CD8-positive, alpha-beta memory T cell (primary cell): ENCODE results near the gene PLEKHG2. TPM values are rescaled to one million over a fixed set of nuclear protein-coding genes. Genes with fewer than 3 reads are reported as not detected.
"Not testable (repeated sequence)": the region's sequence is repeated elsewhere in the genome, so short reads cannot be mapped to it uniquely, and the experiment has no call there.

Experiments used
- CTCF ChIA-PET: fragments of 350-600 bp; sonication (Branson Sonifier 250); formaldehyde crosslinking; loops from one replicate; lab custom pipeline; 2021; ENCODE audit warnings: antibody characterized with exemption; lab: Charles Lee
- POLR2A ChIA-PET: fragments of 350-600 bp; sonication (Branson Sonifier 250); formaldehyde crosslinking; loops from one replicate; lab custom pipeline; 2021; ENCODE audit warnings: antibody characterized with exemption; lab: Charles Lee
- DNase-seq, 5 donors: peaks; one replicate each; pipeline versions ENCODE4 v3.0.0 to v3.0.0-alpha.2; 2020 to 2022; ENCODE audit warnings: mixed read lengths in 1 of 5
- H3K27ac ChIP-seq: one replicate; pipeline ENCODE4 v1.7.0; 2013; ENCODE audit warnings: low read depth, mild to moderate bottlenecking, low read length, moderate library complexity
- H3K27me3 ChIP-seq: 2 replicates; pipeline ENCODE4 v1.7.0; 2013; ENCODE audit warnings: low read length, mild to moderate bottlenecking; ENCODE audit not compliant: insufficient read depth, poor library complexity, severe bottlenecking
- H3K36me3 ChIP-seq: 2 replicates; pipeline ENCODE4 v1.7.0; 2013; ENCODE audit warnings: mild to moderate bottlenecking, low read length, moderate library complexity; ENCODE audit not compliant: insufficient read depth
- H3K4me1 ChIP-seq: 2 replicates; pipeline ENCODE4 v1.7.0; 2013; ENCODE audit warnings: mild to moderate bottlenecking, low read length, moderate library complexity; ENCODE audit not compliant: insufficient read depth
- H3K4me3 ChIP-seq: 2 replicates; pipeline ENCODE4 v1.7.0; 2013; ENCODE audit warnings: mild to moderate bottlenecking, low read length
- H3K9me3 ChIP-seq: 2 replicates; pipeline ENCODE4 v1.7.0; 2013; ENCODE audit warnings: mild to moderate bottlenecking, low read length
- H3K27ac Mint-ChIP-seq, 8 donors: one replicate each; pipeline ENCODE4 v1.8.0; 2020 to 2021; ENCODE audit warnings: mixed read lengths in 8 of 8, mild to moderate bottlenecking in 6 of 8, inconsistent platforms in 3 of 8, moderate library complexity in 3 of 8
- H3K27me3 Mint-ChIP-seq, 2 donors: one replicate each; pipeline ENCODE4 v1.8.0; 2020 to 2021; ENCODE audit warnings: mixed read lengths in 2 of 2, mild to moderate bottlenecking in 1 of 2, moderate library complexity in 1 of 2
- H3K36me3 Mint-ChIP-seq, 3 donors: one replicate each; pipeline ENCODE4 v1.8.0; 2020 to 2021; ENCODE audit warnings: mixed read lengths in 3 of 3, inconsistent platforms in 1 of 3, mild to moderate bottlenecking in 1 of 3
- H3K4me1 Mint-ChIP-seq, 3 donors: one replicate each; pipeline ENCODE4 v1.8.0; 2020 to 2021; ENCODE audit warnings: mixed read lengths in 3 of 3, inconsistent platforms in 1 of 3, mild to moderate bottlenecking in 1 of 3
- H3K4me3 Mint-ChIP-seq, 7 donors: one replicate each; pipeline ENCODE4 v1.8.0; 2020 to 2021; ENCODE audit warnings: mixed read lengths in 7 of 7, mild to moderate bottlenecking in 6 of 7, moderate library complexity in 4 of 7, inconsistent platforms in 2 of 7
- H3K9me3 Mint-ChIP-seq, 5 donors: one replicate each; pipeline ENCODE4 v1.8.0; 2020 to 2022; ENCODE audit warnings: mixed read lengths in 5 of 5, mild to moderate bottlenecking in 3 of 5, moderate library complexity in 2 of 5, inconsistent platforms in 1 of 5
- polyA plus RNA-seq: library from polyadenylated mRNA; unstranded; fragments of 300-500 nt; fragmentation: Illumina TruSeq; gene quantifications from one replicate; pipeline ENCODE4 v1.2.3, GENCODE V29; 2021
- total RNA-seq, 2 experiments: library from RNA; stranded (reverse); gene quantifications; one replicate each; pipeline ENCODE4 v1.2.3, GENCODE V29; 2021

The PLEKHG2 gene
- total and polyA plus RNA-seq, 3 experiments from 2014 or later = 4.0 to 36.4 (median 35.2) TPM

DNA sequence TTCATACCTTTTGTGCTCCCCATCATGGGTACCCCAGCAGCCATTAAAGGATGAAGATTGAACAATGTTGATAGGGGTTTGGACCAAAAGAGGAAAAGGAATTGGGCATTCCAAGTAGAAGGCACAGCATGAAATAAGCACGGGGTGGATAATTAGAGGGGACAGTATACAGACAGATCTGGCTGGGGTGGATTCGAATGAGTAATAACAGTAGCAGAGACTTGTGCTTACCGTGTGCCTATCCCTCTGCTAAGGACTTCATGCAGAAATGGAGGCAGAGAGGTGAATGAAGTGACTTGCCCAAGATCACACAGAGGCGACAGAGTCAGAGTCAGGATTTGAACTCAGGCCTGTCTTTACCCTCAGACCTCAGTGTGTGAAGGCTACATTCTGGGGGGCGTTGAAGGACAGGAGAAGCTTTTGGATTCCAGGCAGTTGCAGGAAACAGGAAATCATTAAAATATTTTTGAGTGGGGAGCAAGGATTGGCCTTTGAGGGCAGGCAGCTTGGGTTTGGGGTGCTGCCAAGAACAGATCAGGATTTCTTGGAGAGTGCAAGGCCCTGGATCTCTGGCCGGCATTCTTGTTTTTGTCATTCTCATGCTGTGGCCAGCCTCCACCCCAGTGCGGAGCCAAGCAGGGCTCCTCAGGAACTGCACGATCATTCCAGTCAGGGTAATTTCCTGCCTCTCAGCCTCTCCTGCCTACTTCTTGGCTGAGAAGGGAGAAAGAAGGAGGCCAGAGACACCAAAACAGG lies 40.2 kb upstream of the PLEKHG2 start:
- Histone ChIP-seq H3K27ac (no peak overlapping the region), H3K4me1 (no peaks in the 10 kb centered on the region), H3K9me3 (no peaks in the 10 kb centered on the region), H3K36me3 (peaks cover 31% of the 10 kb centered on the region), H3K27me3 (no peaks in the 10 kb centered on the region), H3K4me3 (no peak overlapping the region)
- peaks cover 0 to 81% (median 13%) of the 10 kb centered on the region in 3 donors for H3K36me3 Mint-ChIP-seq
- POLR2A ChIA-PET = no interaction called here
- H3K27me3 Mint-ChIP-seq = no peaks in the 10 kb centered on the region
- no peaks in the 10 kb centered on the region for H3K9me3 Mint-ChIP-seq
- peak overlapping the region in 6 of 8 donors; percentile 33 to 82 (median 42) for H3K27ac Mint-ChIP-seq
- CTCF ChIA-PET = interaction anchor here (0.6 kb wide), 1 partner anchor 201 kb away, joined by 3 read pairs; no protein-coding TSS in a partner anchor
- peaks cover under 1 to 2% (median under 1%) of the 10 kb centered on the region in 3 donors for H3K4me1 Mint-ChIP-seq
- no peak for DNase-seq
- H3K4me3 Mint-ChIP-seq = no peak overlapping the region

DNA sequence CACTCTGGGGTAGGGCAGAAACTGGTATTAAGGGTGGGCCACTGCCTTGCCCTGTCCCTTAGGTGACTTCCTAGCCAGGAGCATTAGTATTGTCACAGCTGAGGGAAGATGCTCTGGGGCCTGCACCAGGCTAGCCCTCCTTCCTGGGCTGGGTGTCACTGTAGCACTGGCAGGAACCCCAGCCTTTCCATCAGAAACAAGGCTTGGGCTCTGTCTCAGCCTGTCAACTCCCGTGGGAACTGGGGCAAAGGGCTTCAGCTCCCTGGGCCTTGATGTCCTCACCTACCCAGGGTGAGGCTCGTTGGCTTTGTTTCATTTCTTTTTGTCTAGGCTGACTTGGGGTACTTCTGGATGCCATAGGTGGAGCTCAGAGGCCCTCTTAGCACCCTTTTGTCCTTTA lies 39.5 kb upstream of the PLEKHG2 start:
- CTCF ChIA-PET = no interaction called here
- peak overlapping the region in 3 of 8 donors; percentile 29 to 75 (median 58) for H3K27ac Mint-ChIP-seq
- DNase-seq = no peak
- Histone ChIP-seq H3K27me3 (no peaks in the 10 kb centered on the region), H3K27ac (no peak overlapping the region), H3K4me1 (no peaks in the 10 kb centered on the region), H3K4me3 (no peak overlapping the region), H3K9me3 (no peaks in the 10 kb centered on the region), H3K36me3 (peaks cover 35% of the 10 kb centered on the region)
- H3K9me3 Mint-ChIP-seq = no peaks in the 10 kb centered on the region
- no peak overlapping the region for H3K4me3 Mint-ChIP-seq
- H3K4me1 Mint-ChIP-seq = peaks cover 0 to 2% (median 0%) of the 10 kb centered on the region in 3 donors
- no peaks in the 10 kb centered on the region for H3K27me3 Mint-ChIP-seq
- POLR2A ChIA-PET = no interaction called here
- peaks cover 0 to 88% (median 16%) of the 10 kb centered on the region in 3 donors for H3K36me3 Mint-ChIP-seq

DNA sequence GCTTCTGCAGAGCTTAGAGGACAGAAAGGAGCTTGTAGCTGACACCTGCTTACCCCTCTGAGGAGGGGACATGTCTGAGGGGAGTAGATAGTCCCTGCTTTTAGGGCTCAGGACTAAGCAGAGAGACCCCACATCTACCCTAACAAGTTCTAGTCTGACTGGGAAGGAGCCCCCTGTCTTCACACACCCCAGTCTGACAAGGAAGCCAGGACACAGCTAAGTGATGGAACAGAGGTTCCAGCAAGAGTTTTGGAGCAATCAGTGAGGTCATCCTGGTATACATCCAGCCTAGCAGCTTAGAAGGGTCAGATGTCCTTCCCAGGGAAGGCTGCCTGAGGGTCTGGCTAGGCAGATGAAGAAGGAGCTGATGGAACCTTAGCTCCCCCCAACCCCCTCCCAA lies 36.5 kb upstream of the PLEKHG2 start:
- H3K36me3 ChIP-seq = peaks cover 33% of the 10 kb centered on the region
- Mint-ChIP-seq H3K27ac (peak overlapping the region in 2 of 8 donors; percentile 54 to 72), H3K4me1 (peaks cover 0 to 2% (median 0%) of the 10 kb centered on the region in 3 donors), H3K36me3 (peaks cover 0 to 89% (median 22%) of the 10 kb centered on the region in 3 donors), H3K9me3 (no peaks in the 10 kb centered on the region), H3K27me3 (no peaks in the 10 kb centered on the region), H3K4me3 (no peak overlapping the region)
- DNase-seq = no peak
- H3K4me3 ChIP-seq = no peak overlapping the region
- ChIA-PET CTCF (interaction anchor here (0.7 to 0.8 kb wide), 2 partner anchors 22 to 138 kb away, joined by 3 read pairs; no protein-coding TSS in a partner anchor), POLR2A (no interaction called here)
- H3K4me1 ChIP-seq = no peaks in the 10 kb centered on the region
- H3K27ac ChIP-seq = no peak overlapping the region
- H3K9me3 ChIP-seq = no peaks in the 10 kb centered on the region
- H3K27me3 ChIP-seq = no peaks in the 10 kb centered on the region

DNA sequence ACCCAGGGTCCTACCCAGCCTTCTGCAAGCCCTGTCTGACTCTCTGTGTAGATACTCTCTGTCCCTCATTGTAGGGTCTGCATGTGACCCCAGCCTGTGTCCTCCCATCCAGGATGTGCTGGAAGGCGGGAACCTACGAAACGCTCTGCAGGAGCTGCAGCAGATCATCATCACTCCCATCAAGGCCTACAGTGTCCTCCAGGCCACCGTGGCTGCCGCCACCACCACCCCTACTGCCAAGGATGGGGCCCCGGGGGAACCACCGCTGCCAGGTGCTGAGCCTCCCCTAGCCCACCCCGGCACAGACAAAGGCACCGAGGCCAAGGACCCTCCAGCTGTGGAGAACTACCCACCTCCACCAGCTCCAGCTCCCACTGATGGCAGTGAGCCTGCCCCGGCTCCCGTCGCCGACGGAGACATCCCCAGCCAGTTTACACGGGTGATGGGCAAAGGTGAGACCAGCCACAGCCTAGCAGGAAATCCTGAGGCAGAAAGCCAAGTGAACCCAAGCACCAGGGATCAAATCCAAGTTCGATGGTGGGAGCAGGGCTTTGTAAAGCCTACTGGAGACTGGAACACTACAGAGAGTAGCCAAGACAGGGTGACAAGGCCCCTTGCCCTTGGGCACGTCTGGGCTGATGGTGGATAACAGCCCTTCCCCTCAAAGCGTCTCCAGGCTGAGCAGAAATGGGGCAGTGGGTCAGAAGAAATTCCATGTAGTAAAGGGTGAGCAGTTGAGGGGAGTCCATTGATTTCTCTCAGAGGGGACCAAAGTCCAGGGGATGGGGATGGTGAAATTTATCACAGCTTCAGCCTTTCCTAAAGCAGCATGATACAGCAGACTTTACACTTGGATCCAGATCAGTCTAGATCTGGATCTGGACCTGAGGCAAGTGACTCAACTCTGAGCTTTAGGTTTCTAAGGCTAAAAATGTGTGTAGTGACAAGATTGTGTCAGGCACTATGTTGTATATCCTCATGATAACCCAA lies 34.8 kb upstream of the PLEKHG2 start:
- H3K27me3 ChIP-seq = no peaks in the 10 kb centered on the region
- Mint-ChIP-seq H3K9me3 (no peaks in the 10 kb centered on the region), H3K36me3 (peaks cover 0 to 89% (median 21%) of the 10 kb centered on the region in 3 donors), H3K4me1 (no peaks in the 10 kb centered on the region), H3K4me3 (no peak overlapping the region), H3K27ac (peak overlapping the region in 2 of 8 donors; percentile 65 to 77), H3K27me3 (no peaks in the 10 kb centered on the region)
- ChIA-PET POLR2A (no interaction called here), CTCF (no interaction called here)
- H3K9me3 ChIP-seq = no peaks in the 10 kb centered on the region
- no peak overlapping the region for H3K4me3 ChIP-seq
- peaks cover 31% of the 10 kb centered on the region for H3K36me3 ChIP-seq
- no peak for DNase-seq
- H3K27ac ChIP-seq = no peak overlapping the region
- H3K4me1 ChIP-seq = no peaks in the 10 kb centered on the region

DNA sequence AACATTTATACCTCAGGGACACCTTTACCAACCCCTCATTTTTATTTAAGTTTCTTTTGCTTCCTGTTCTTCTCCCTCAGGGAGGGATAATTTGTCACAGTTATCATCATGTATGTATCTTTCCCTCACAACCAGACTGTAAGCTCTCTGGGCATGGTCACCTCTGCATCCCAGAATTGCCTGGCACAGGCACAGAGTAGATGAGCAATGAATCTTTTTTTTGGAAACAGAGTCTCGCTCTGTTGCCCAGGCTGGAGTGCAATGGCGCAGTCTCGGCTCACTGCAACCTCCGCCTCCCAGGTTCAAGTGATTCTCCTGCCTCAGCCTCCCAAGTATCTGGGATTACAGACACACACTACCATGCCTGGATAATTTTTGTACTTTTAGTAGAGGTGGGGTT lies 33.1 kb upstream of the PLEKHG2 start:
- H3K4me3 ChIP-seq, DNase-seq, H3K4me3 Mint-ChIP-seq, H3K4me1 ChIP-seq, H3K9me3 ChIP-seq, H3K27ac ChIP-seq, H3K9me3 Mint-ChIP-seq, POLR2A ChIA-PET, H3K27me3 ChIP-seq, H3K27me3 Mint-ChIP-seq, H3K4me1 Mint-ChIP-seq: not testable (repeated sequence)
- peaks cover 37% of the 10 kb centered on the region for H3K36me3 ChIP-seq
- CTCF ChIA-PET = interaction anchor here (1.2 kb wide), 1 partner anchor 16 kb away, joined by 3 read pairs; no protein-coding TSS in a partner anchor
- Mint-ChIP-seq H3K27ac (peak overlapping the region in 3 of 8 donors; percentile 15 to 79 (median 63)), H3K36me3 (peaks cover 0 to 96% (median 19%) of the 10 kb centered on the region in 3 donors)

DNA sequence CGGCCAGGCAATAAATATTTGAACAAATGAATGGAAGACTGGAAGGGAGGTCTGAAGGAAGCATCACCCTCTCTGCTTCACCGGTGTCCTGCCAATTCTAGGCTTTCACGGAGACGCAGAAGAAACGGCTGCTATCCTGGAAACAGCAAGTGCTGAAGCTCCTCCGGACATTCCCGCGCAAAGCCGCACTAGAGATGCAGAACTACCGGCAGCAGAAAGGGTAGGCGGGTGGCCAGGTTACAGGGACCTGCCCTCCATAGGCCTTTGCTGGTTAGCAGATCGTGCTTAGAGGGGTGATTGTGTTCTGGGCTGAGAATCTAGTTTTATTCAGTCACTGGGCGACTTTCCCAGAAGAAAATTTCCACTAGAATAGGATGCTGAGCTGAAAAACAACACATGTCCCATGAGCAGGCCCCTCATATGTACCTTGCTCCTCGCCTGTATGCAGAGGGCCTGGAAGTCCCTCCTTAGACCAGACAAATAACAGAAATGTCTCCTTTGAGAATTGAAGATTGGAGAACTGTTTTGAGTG lies 32.5 kb upstream of the PLEKHG2 start:
- Mint-ChIP-seq H3K27ac (peak overlapping the region in 1 of 8 donors; percentile 42), H3K9me3 (no peaks in the 10 kb centered on the region), H3K4me1 (no peaks in the 10 kb centered on the region), H3K36me3 (peaks cover 0 to 95% (median 19%) of the 10 kb centered on the region in 3 donors), H3K4me3 (no peak overlapping the region), H3K27me3 (no peaks in the 10 kb centered on the region)
- H3K9me3 ChIP-seq = no peaks in the 10 kb centered on the region
- H3K4me1 ChIP-seq = no peaks in the 10 kb centered on the region
- no peaks in the 10 kb centered on the region for H3K27me3 ChIP-seq
- peaks cover 37% of the 10 kb centered on the region for H3K36me3 ChIP-seq
- H3K27ac ChIP-seq = no peak overlapping the region
- POLR2A ChIA-PET = no interaction called here
- CTCF ChIA-PET = interaction anchor here (1.2 kb wide), 1 partner anchor 17 kb away, joined by 3 read pairs; no protein-coding TSS in a partner anchor
- no peak for DNase-seq
- H3K4me3 ChIP-seq = no peak overlapping the region

DNA sequence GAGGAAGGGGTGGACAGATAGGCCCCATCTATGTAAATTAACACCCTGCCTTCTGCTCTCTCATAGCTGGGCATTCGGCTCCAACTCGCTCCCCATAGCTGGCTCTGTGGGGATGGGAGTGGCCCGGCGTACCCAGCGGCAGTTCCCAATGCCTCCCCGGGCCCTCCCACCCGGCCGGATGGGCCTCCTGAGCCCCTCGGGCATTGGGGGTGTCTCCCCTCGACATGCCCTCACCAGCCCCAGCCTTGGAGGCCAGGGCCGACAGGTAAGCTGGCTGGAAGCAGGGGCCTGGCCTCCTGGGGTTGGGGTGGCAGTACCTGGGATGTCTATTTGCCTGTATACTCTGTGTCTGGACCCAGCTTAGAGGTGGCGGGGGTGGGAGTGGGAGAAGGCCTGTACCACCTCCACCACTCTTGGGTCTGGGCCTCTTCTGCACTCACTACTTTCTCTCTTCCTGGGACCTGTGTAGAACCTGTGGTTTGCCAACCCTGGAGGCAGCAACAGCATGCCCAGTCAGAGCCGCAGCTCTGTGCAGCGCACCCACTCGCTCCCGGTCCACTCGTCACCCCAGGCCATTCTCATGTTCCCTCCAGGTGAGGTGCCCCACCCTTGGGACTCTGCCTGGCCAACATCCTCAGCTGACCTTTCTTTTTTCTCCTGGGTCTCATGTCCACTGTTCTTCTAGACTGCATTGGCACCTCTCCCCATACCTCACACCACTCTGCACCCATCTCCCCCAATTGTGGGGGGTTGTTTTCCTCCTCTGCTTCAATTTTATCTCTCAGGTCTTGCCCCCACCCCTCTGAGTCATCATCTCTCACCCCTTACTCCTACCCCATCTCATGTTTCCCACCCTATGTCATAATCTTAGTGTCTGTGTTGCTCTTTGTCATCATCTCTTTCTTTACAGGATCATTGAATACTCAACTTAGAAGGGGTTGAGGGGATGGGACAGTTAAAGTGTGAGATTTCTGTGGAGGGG lies 31.7 kb upstream of the PLEKHG2 start:
- ChIA-PET CTCF (interaction anchor here (1.2 kb wide), 1 partner anchor 18 kb away, joined by 3 read pairs; no protein-coding TSS in a partner anchor), POLR2A (no interaction called here)
- DNase-seq = no peak
- no peaks in the 10 kb centered on the region for H3K9me3 ChIP-seq
- peaks cover 0 to 95% (median 19%) of the 10 kb centered on the region in 3 donors for H3K36me3 Mint-ChIP-seq
- H3K4me1 ChIP-seq = no peaks in the 10 kb centered on the region
- no peaks in the 10 kb centered on the region for H3K9me3 Mint-ChIP-seq
- H3K4me3 Mint-ChIP-seq = peak overlapping the region in 1 of 7 donors; percentile 18
- peak overlapping the region in 3 of 8 donors; percentile 5 to 85 (median 48) for H3K27ac Mint-ChIP-seq
- no peaks in the 10 kb centered on the region for H3K27me3 Mint-ChIP-seq
- no peak overlapping the region for H3K4me3 ChIP-seq
- H3K27ac ChIP-seq = no peak overlapping the region
- no peaks in the 10 kb centered on the region for H3K27me3 ChIP-seq
- H3K36me3 ChIP-seq = peaks cover 37% of the 10 kb centered on the region
- H3K4me1 Mint-ChIP-seq = no peaks in the 10 kb centered on the region
